GM21576 (cell line): ENCODE measurements around the gene EPB41.
"Not testable (repeated sequence)": the region's sequence is repeated elsewhere in the genome, so short reads cannot be mapped to it uniquely, and the experiment has no call there.

ENCODE experiments used
- ATAC-seq: cut with Tn5 transposase; IDR thresholded peaks from one replicate; pipeline ENCODE4 v1.9.1; 2021; ENCODE audit warnings: mild to moderate bottlenecking, moderate library complexity; ENCODE audit not compliant: unreplicated experiment

Gene EPB41

GRCh38 chr1:29094433-29094832 is 180.1 kb downstream of the EPB41 start:
- no peak for ATAC-seq

GRCh38 chr1:29094954-29095353 is 180.6 kb downstream of the EPB41 start:
- ATAC-seq: no peak

- ATAC-seq: no peak
Observed at GRCh38 chr1:29096231-29096886, 182.0 kb downstream of the EPB41 start.

- ATAC-seq: no peak
Observed at GRCh38 chr1:29099286-29099685, 184.9 kb downstream of the EPB41 start.

- no peak for ATAC-seq
Observed at GRCh38 chr1:29100487-29100886, 186.1 kb downstream of the EPB41 start.

GRCh38 chr1:29105822-29106221 is 191.5 kb downstream of the EPB41 start:
- ATAC-seq: no peak

- not testable (repeated sequence) for ATAC-seq
Observed at GRCh38 chr1:29108041-29108440, 193.7 kb downstream of the EPB41 start.

GRCh38 chr1:29112705-29113412 is 198.5 kb downstream of the EPB41 start:
- no peak for ATAC-seq

GRCh38 chr1:29113413-29114117 is 199.2 kb downstream of the EPB41 start:
- ATAC-seq: no peak

- ATAC-seq: no peak
Observed at GRCh38 chr1:29114654-29115053, 200.3 kb downstream of the EPB41 start.

GRCh38 chr1:29117381-29117780 is 203.0 kb downstream of the EPB41 start:
- no peak for ATAC-seq

- no peak for ATAC-seq
Observed at GRCh38 chr1:29119121-29119929, 205.0 kb downstream of the EPB41 start.

- no peak for ATAC-seq
Observed at GRCh38 chr1:29120367-29120766, 206.0 kb downstream of the EPB41 start.

- ATAC-seq: no peak
Observed at GRCh38 chr1:29120947-29121485, 206.6 kb downstream of the EPB41 start.

GRCh38 chr1:29121516-29121935 is 207.2 kb downstream of the EPB41 start:
- no peak for ATAC-seq

GRCh38 chr1:29121936-29122681 is 207.7 kb downstream of the EPB41 start:
- ATAC-seq: no peak

GRCh38 chr1:29122682-29123052 is 208.3 kb downstream of the EPB41 start:
- ATAC-seq: no peak

GRCh38 chr1:29123053-29123886 is 208.9 kb downstream of the EPB41 start:
- ATAC-seq: no peak

GRCh38 chr1:29123887-29124365 is 209.6 kb downstream of the EPB41 start, which contains the start of gene TMEM200B:
TSS of gene TMEM200B (minus strand) at chr1:29123903. CDS start at chr1:29121828, 2,075 bp downstream.
- ATAC-seq: no peak
